ENCODE data around the gene KCNMB2. TPM values are rescaled to one million over a fixed set of nuclear protein-coding genes. Genes with fewer than 3 reads are reported as not detected.

Gene KCNMB2
- total and polyA plus RNA-seq, 4 experiments from 2014 or later, result not detected

- H3K27ac Mint-ChIP-seq, result no peak overlapping the region
- POLR2A ChIA-PET (ENCODE audit: partially characterized antibody), result no interaction called here
Observed at GRCh38 chr3:178498871-178499270, 37.4 kb upstream of the KCNMB2 start.

GRCh38 chr3:178500631-178501030 lies 35.6 kb upstream of the KCNMB2 start:
- Histone ChIP-seq H3K4me1 (ENCODE audit: insufficient read depth, low read length) (no peaks in the 10 kb centered on the region), H3K36me3 (ENCODE audit: insufficient read depth, low read length) (no peaks in the 10 kb centered on the region), H3K27ac (ENCODE audit: low read depth, low read length) (no peak overlapping the region), H3K9me3 (ENCODE audit: control insufficient read depth in 1 of 2, low read length in 2 of 2) (no peaks in the 10 kb centered on the region), H3K27me3 (ENCODE audit: insufficient read depth, low read length) (no peaks in the 10 kb centered on the region), H3K4me3 (ENCODE audit: low read length in 2 of 2) (no peak overlapping the region)
- no peak for DNase-seq
- CTCF ChIA-PET (ENCODE audit: partially characterized antibody), result no interaction called here
- Mint-ChIP-seq H3K36me3 (no peaks in the 10 kb centered on the region), H3K27ac (no peak overlapping the region), H3K27me3 (peaks cover 0 to 4% of the 10 kb centered on the region in 2 donors), H3K4me3 (no peak overlapping the region), H3K9me3 (peaks cover 0 to 9% (median 3%) of the 10 kb centered on the region in 8 donors), H3K4me1 (no peaks in the 10 kb centered on the region)
- intact Hi-C loops (cut with micrococcal nuclease), result no loop called here
- POLR2A ChIA-PET (ENCODE audit: partially characterized antibody), result no interaction called here

More at GRCh38 chr3:178498871-178499270, 37.4 kb upstream of the KCNMB2 start:
- H3K4me3 ChIP-seq (ENCODE audit: low read length in 2 of 2), result no peak overlapping the region
- no peaks in the 10 kb centered on the region for H3K4me1 ChIP-seq (ENCODE audit: insufficient read depth, low read length)
- Mint-ChIP-seq H3K27me3 (no peaks in the 10 kb centered on the region), H3K4me1 (no peaks in the 10 kb centered on the region), H3K4me3 (no peak overlapping the region), H3K9me3 (peaks cover 0 to 9% (median 3%) of the 10 kb centered on the region in 8 donors), H3K36me3 (no peaks in the 10 kb centered on the region)
- intact Hi-C loops (cut with micrococcal nuclease), result no loop called here
- H3K36me3 ChIP-seq (ENCODE audit: insufficient read depth, low read length), result no peaks in the 10 kb centered on the region
- CTCF ChIA-PET (ENCODE audit: partially characterized antibody), result no interaction called here
- no peaks in the 10 kb centered on the region for H3K9me3 ChIP-seq (ENCODE audit: control insufficient read depth in 1 of 2, low read length in 2 of 2)
- no peaks in the 10 kb centered on the region for H3K27me3 ChIP-seq (ENCODE audit: insufficient read depth, low read length)
- H3K27ac ChIP-seq (ENCODE audit: low read depth, low read length), result no peak overlapping the region
- DNase-seq, result no peak

GRCh38 chr3:178504128-178504527 lies 32.1 kb upstream of the KCNMB2 start:
- Mint-ChIP-seq H3K27ac (no peak overlapping the region), H3K4me3 (no peak overlapping the region), H3K36me3 (no peaks in the 10 kb centered on the region), H3K9me3 (no peaks in the 10 kb centered on the region), H3K27me3 (peaks cover 1 to 4% of the 10 kb centered on the region in 2 donors), H3K4me1 (no peaks in the 10 kb centered on the region)
- Histone ChIP-seq H3K27ac (ENCODE audit: low read depth, low read length) (no peak overlapping the region), H3K36me3 (ENCODE audit: insufficient read depth, low read length) (no peaks in the 10 kb centered on the region), H3K27me3 (ENCODE audit: insufficient read depth, low read length) (no peaks in the 10 kb centered on the region), H3K4me3 (ENCODE audit: low read length in 2 of 2) (no peak overlapping the region), H3K4me1 (ENCODE audit: insufficient read depth, low read length) (no peaks in the 10 kb centered on the region), H3K9me3 (ENCODE audit: control insufficient read depth in 1 of 2, low read length in 2 of 2) (no peaks in the 10 kb centered on the region)
- intact Hi-C loops (cut with micrococcal nuclease), result no loop called here
- CTCF ChIA-PET (ENCODE audit: partially characterized antibody), result no interaction called here
- POLR2A ChIA-PET (ENCODE audit: partially characterized antibody), result no interaction called here
- DNase-seq, result no peak

GRCh38 chr3:178505832-178506231 lies 30.4 kb upstream of the KCNMB2 start:
- Mint-ChIP-seq H3K27me3 (peaks cover 3 to 4% of the 10 kb centered on the region in 2 donors), H3K36me3 (no peaks in the 10 kb centered on the region), H3K27ac (no peak overlapping the region), H3K9me3 (peaks cover 0 to 1% (median 0%) of the 10 kb centered on the region in 8 donors), H3K4me1 (no peaks in the 10 kb centered on the region), H3K4me3 (no peak overlapping the region)
- Histone ChIP-seq H3K9me3 (ENCODE audit: control insufficient read depth in 1 of 2, low read length in 2 of 2) (no peaks in the 10 kb centered on the region), H3K4me3 (ENCODE audit: low read length in 2 of 2) (no peak overlapping the region), H3K27ac (ENCODE audit: low read depth, low read length) (no peak overlapping the region), H3K36me3 (ENCODE audit: insufficient read depth, low read length) (no peaks in the 10 kb centered on the region), H3K4me1 (ENCODE audit: insufficient read depth, low read length) (no peaks in the 10 kb centered on the region), H3K27me3 (ENCODE audit: insufficient read depth, low read length) (no peaks in the 10 kb centered on the region)
- CTCF ChIA-PET (ENCODE audit: partially characterized antibody), result no interaction called here
- intact Hi-C loops (cut with micrococcal nuclease), result no loop called here
- no peak for DNase-seq
- POLR2A ChIA-PET (ENCODE audit: partially characterized antibody), result no interaction called here

GRCh38 chr3:178507507-178508442 lies 28.5 kb upstream of the KCNMB2 start:
- Histone ChIP-seq H3K4me1 (ENCODE audit: insufficient read depth, low read length) (no peaks in the 10 kb centered on the region), H3K4me3 (ENCODE audit: low read length in 2 of 2) (no peak overlapping the region), H3K9me3 (ENCODE audit: control insufficient read depth in 1 of 2, low read length in 2 of 2) (no peaks in the 10 kb centered on the region), H3K27me3 (ENCODE audit: insufficient read depth, low read length) (no peaks in the 10 kb centered on the region), H3K36me3 (ENCODE audit: insufficient read depth, low read length) (no peaks in the 10 kb centered on the region), H3K27ac (ENCODE audit: low read depth, low read length) (no peak overlapping the region)
- H3K36me3 Mint-ChIP-seq, result no peaks in the 10 kb centered on the region
- DNase-seq, result no peak
- ChIA-PET CTCF (ENCODE audit: partially characterized antibody) (no interaction called here), POLR2A (ENCODE audit: partially characterized antibody) (no interaction called here)
- peaks cover 3 to 4% of the 10 kb centered on the region in 2 donors for H3K27me3 Mint-ChIP-seq
- peaks cover 0 to 1% (median 0%) of the 10 kb centered on the region in 8 donors for H3K9me3 Mint-ChIP-seq
- no peak overlapping the region for H3K4me3 Mint-ChIP-seq
- H3K4me1 Mint-ChIP-seq, result no peaks in the 10 kb centered on the region
- intact Hi-C loops (cut with micrococcal nuclease), result no loop called here
- H3K27ac Mint-ChIP-seq, result no peak overlapping the region

- no peak overlapping the region for H3K4me3 Mint-ChIP-seq
- no peak overlapping the region for H3K27ac Mint-ChIP-seq
- no peaks in the 10 kb centered on the region for H3K4me1 Mint-ChIP-seq
- Histone ChIP-seq H3K4me3 (ENCODE audit: low read length in 2 of 2) (no peak overlapping the region), H3K36me3 (ENCODE audit: insufficient read depth, low read length) (no peaks in the 10 kb centered on the region), H3K27me3 (ENCODE audit: insufficient read depth, low read length) (no peaks in the 10 kb centered on the region), H3K9me3 (ENCODE audit: control insufficient read depth in 1 of 2, low read length in 2 of 2) (no peaks in the 10 kb centered on the region), H3K4me1 (ENCODE audit: insufficient read depth, low read length) (no peaks in the 10 kb centered on the region), H3K27ac (ENCODE audit: low read depth, low read length) (no peak overlapping the region)
- ChIA-PET POLR2A (ENCODE audit: partially characterized antibody) (no interaction called here), CTCF (ENCODE audit: partially characterized antibody) (no interaction called here)
- no peaks in the 10 kb centered on the region for H3K36me3 Mint-ChIP-seq
- intact Hi-C loops (cut with micrococcal nuclease), result no loop called here
- peaks cover 0 to 1% (median 0%) of the 10 kb centered on the region in 8 donors for H3K9me3 Mint-ChIP-seq
- H3K27me3 Mint-ChIP-seq, result peaks cover 3 to 4% of the 10 kb centered on the region in 2 donors
- no peak for DNase-seq
Observed at GRCh38 chr3:178508443-178508825, 27.8 kb upstream of the KCNMB2 start.

GRCh38 chr3:178510496-178510895 lies 25.7 kb upstream of the KCNMB2 start:
- Mint-ChIP-seq H3K9me3 (peaks cover 0 to 1% (median 0%) of the 10 kb centered on the region in 8 donors), H3K27me3 (peaks cover 0 to 3% of the 10 kb centered on the region in 2 donors), H3K4me3 (no peak overlapping the region), H3K27ac (no peak overlapping the region), H3K36me3 (no peaks in the 10 kb centered on the region), H3K4me1 (no peaks in the 10 kb centered on the region)
- no peaks in the 10 kb centered on the region for H3K27me3 ChIP-seq (ENCODE audit: insufficient read depth, low read length)
- ChIA-PET POLR2A (ENCODE audit: partially characterized antibody) (no interaction called here), CTCF (ENCODE audit: partially characterized antibody) (no interaction called here)
- no peaks in the 10 kb centered on the region for H3K4me1 ChIP-seq (ENCODE audit: insufficient read depth, low read length)
- intact Hi-C loops (cut with micrococcal nuclease), result no loop called here
- H3K36me3 ChIP-seq (ENCODE audit: insufficient read depth, low read length), result no peaks in the 10 kb centered on the region
- H3K9me3 ChIP-seq (ENCODE audit: control insufficient read depth in 1 of 2, low read length in 2 of 2), result no peaks in the 10 kb centered on the region
- H3K4me3 ChIP-seq (ENCODE audit: low read length in 2 of 2), result no peak overlapping the region
- DNase-seq, result no peak
- no peak overlapping the region for H3K27ac ChIP-seq (ENCODE audit: low read depth, low read length)
